Sigmoid colon (tissue), 7 donors: ENCODE results near the gene FTO. TPM values are rescaled to one million over a fixed set of nuclear protein-coding genes. Genes with fewer than 3 reads are reported as not detected.

Experiments
- DNase-seq: peaks from one replicate; pipeline ENCODE4 v3.0.0-alpha.2; 2019
- H3K27ac ChIP-seq, 4 donors: fragments of 200-600 bp; sonication (generic); one replicate each; pipeline ENCODE4 v1.5.1; 2016 to 2019; ENCODE audit warnings: mild to moderate bottlenecking in 1 of 4
- H3K27me3 ChIP-seq, 3 donors: fragments of 200-600 bp; sonication (generic); one replicate each; pipeline ENCODE4 v1.5.1; 2019; ENCODE audit warnings: mild to moderate bottlenecking in 1 of 3
- H3K36me3 ChIP-seq, 4 donors: fragments of 200-600 bp; sonication (generic); one replicate each; pipeline ENCODE4 v1.5.1; 2016 to 2019
- H3K4me1 ChIP-seq, 4 donors: fragments of 200-600 bp; sonication (generic); one replicate each; pipeline ENCODE4 v1.5.1; 2017 to 2019
- H3K4me3 ChIP-seq, 4 donors: fragments of 200-600 bp; sonication (generic); one replicate each; pipeline ENCODE4 v1.5.1; 2017 to 2019; ENCODE audit warnings: mild to moderate bottlenecking in 2 of 4, moderate library complexity in 1 of 4
- H3K9me3 ChIP-seq, 4 donors: fragments of 200-600 bp in 3 of 4; sonication (generic) in 3 of 4; one replicate each; pipeline versions ENCODE4 v1.5.1 to v1.6.1; 2013 to 2019
- EP300 ChIP-seq, 4 donors: sonication (generic); formaldehyde crosslinking; IDR thresholded peaks; one replicate each; pipeline ENCODE4 v1.6.1; 2017; ENCODE audit warnings: antibody characterized with exemption in 4 of 4
- POLR2A ChIP-seq, 2 donors: fragments of 450-650 bp; IDR thresholded peaks; one replicate each; pipeline ENCODE4 v1.6.1; 2016; ENCODE audit warnings: antibody characterized with exemption in 2 of 2, mild to moderate bottlenecking in 2 of 2, moderate library complexity in 2 of 2
- POLR2AphosphoS5 ChIP-seq, 4 donors: sonication (generic); formaldehyde crosslinking; IDR thresholded peaks; one replicate each; pipeline ENCODE4 v1.6.1; 2017; ENCODE audit warnings: antibody characterized with exemption in 4 of 4
- WGBS, 2 donors: extraction: QIAGEN DNeasy Blood & Tissue Kit; methylation state at CpG; one replicate each; pipeline ENCODE4 v1.1.7; 2013; 5-methylcytosine and 5-hydroxymethylcytosine counted together
- intact Hi-C: fragments of 100-400 bp; cut with DNase I; formaldehyde crosslinking; loops from one replicate; pipeline ENCODE4 v1.15.1; 2023
- polyA plus RNA-seq, 3 donors: library from polyadenylated mRNA; stranded (reverse); fragments of 200-250 nt; gene quantifications; one replicate each; pipeline ENCODE4 v1.2.3, GENCODE V29; 2013
- total RNA-seq, 4 donors: library from RNA; depleted of rRNA; stranded (reverse); fragments of >200 nt; gene quantifications; one replicate each; pipeline ENCODE4 v1.1.0, GENCODE V29; 2016
- TF ChIP-seq, protein P1 (sequence below), 4 experiments: fragments of 450-650 bp in 3 of 4; fragments of 200-600 bp in 1 of 4; IDR thresholded peaks; one replicate each; pipeline ENCODE4 v1.5.1; 2016 to 2019; ENCODE audit warnings: antibody characterized with exemption in 4 of 4, mild to moderate bottlenecking in 3 of 4, moderate library complexity in 2 of 4
- donor health status: healthy with polysubstance abuse.
- donor health status: Bipolar disorder and iron deficiency.
- donor health status: healthy.

The FTO gene
- total and polyA plus RNA-seq, 7 donors = 9.9 to 97.2 (median 77.8) TPM

DNA sequence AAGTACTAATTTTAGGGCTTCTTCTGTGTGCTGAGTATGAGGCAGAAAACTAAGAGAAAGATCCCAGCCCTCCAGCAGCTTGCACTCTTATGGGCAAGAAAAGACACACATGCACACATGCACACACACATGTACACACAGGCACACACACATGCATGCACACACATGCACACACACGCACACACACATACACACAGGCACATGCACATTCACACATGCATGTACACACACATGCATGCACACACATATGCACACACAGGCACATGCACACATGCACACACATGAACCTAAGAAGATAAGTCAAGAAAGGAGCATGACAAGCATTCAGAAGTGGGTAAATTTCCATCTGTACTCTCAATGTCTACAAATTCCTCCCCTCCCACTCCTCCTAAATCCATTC lies 452.4 kb downstream of the FTO start:
- Histone ChIP-seq H3K36me3 (no peaks in the 10 kb centered on the region), H3K27me3 (no peaks in the 10 kb centered on the region), H3K4me1 (no peaks in the 10 kb centered on the region), H3K27ac (no peak overlapping the region), H3K9me3 (no peaks in the 10 kb centered on the region), H3K4me3 (no peak overlapping the region)
- DNase-seq = no peak
- 96 to 98% methylated on average over 1 of the region's 1 CpG for WGBS, 2 donors
- TF ChIP-seq, protein P1, sequence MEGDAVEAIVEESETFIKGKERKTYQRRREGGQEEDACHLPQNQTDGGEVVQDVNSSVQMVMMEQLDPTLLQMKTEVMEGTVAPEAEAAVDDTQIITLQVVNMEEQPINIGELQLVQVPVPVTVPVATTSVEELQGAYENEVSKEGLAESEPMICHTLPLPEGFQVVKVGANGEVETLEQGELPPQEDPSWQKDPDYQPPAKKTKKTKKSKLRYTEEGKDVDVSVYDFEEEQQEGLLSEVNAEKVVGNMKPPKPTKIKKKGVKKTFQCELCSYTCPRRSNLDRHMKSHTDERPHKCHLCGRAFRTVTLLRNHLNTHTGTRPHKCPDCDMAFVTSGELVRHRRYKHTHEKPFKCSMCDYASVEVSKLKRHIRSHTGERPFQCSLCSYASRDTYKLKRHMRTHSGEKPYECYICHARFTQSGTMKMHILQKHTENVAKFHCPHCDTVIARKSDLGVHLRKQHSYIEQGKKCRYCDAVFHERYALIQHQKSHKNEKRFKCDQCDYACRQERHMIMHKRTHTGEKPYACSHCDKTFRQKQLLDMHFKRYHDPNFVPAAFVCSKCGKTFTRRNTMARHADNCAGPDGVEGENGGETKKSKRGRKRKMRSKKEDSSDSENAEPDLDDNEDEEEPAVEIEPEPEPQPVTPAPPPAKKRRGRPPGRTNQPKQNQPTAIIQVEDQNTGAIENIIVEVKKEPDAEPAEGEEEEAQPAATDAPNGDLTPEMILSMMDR (IDR thresholded peaks at IDR 0.05) = no peak
- no peak for TF ChIP-seq POLR2A (IDR thresholded peaks at IDR 0.05)
- intact Hi-C loops = no loop called here

DNA sequence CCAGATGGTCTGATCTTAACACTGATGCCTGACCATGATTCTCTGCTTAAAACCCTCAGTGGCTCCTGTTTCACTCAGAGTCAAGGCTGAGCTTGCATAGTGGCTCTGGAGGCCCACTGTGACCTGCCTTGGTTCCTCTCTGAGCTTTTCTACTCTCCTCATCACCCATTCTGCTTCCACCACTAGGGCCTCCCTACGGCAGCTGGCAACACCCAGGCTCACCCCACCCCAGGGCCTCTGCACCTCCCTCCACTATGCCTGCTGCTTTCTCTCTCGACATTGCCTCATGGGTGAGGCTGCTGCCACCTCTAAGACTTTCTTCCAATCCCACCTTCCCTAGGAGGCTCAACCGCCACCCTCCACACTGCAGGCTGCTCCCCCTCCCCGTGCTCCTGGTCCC lies 455.0 kb downstream of the FTO start:
- no peaks in the 10 kb centered on the region for H3K4me1 ChIP-seq
- no peak overlapping the region for H3K4me3 ChIP-seq
- no peaks in the 10 kb centered on the region for H3K36me3 ChIP-seq
- H3K27ac ChIP-seq = no peak overlapping the region
- H3K27me3 ChIP-seq = no peaks in the 10 kb centered on the region
- intact Hi-C loops = no loop called here
- DNase-seq = no peak
- 82 to 88% methylated on average over 4 of the region's 4 CpGs for WGBS, 2 donors
- no peaks in the 10 kb centered on the region for H3K9me3 ChIP-seq
- no peak for TF ChIP-seq POLR2AphosphoS5 (IDR thresholded peaks at IDR 0.05)
- TF ChIP-seq POLR2A (IDR thresholded peaks at IDR 0.05) = no peak
- TF ChIP-seq, protein P1 (IDR thresholded peaks at IDR 0.05) = no peak
- TF ChIP-seq EP300 (IDR thresholded peaks at IDR 0.05) = no peak

DNA sequence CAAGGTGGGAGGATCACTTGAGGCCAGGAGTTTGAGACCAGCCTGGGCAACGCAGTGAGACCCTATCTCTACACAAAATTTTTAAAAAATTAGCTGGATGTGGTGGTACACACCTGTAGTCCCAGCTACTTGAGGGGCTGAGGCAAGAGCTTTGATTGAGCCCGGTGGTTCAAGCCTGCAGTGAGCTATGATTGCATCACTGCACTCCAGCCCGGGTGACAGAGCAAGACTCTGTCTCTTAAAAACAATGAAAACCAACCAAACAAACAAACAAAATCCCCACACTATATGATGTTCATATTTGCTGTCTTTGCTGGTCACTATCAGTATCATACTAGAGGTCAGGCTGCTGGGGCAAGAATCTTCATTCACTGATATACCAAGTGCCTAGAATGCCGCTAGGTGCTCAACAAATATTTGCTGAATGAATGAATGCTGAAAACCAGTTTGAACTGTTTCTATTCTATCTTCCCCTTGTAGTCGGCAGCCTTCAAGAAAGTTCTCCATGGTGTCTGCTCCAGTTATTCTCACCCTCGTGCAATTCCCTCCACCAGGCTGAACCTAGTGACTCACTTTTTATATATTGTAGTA lies 455.6 kb downstream of the FTO start:
- 62 to 80% methylated on average over 6 of the region's 6 CpGs for WGBS, 2 donors
- intact Hi-C loops = no loop called here

DNA sequence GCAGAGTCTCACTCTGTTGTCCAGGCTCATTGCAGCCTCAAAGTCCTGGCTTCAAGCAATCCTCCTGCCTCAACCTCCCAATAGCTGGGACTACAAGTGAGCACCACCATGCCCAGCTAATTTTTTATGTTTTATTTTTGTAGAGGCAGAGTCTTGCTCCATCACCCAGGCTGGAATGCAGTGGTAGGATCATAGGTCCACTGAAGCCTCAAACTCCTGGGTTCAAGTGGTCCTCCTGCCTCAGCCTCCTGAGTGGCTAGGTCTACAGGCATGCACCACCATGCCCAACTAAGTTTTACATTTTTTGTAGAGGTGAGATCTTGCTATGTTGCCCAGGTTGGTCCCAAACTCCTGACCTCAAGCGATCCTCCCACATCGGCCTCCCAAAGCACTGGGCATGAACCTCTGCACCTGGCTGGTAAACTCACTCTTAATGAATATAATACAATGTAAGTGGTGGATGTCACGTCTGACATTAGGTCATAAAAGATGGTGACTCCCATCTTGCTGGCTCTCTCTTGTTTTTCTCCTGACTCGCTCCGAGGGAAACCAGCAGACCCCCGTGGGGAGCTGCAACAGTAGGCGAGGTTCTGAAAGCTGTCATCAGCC lies 456.4 kb downstream of the FTO start:
- intact Hi-C loops = no loop called here
- no peak overlapping the region for H3K27ac ChIP-seq
- H3K4me3 ChIP-seq = no peak overlapping the region
- 86 to 89% methylated on average over 7 of the region's 7 CpGs for WGBS, 2 donors
- no peaks in the 10 kb centered on the region for H3K9me3 ChIP-seq
- no peaks in the 10 kb centered on the region for H3K4me1 ChIP-seq
- H3K27me3 ChIP-seq = peaks cover 0 to 5% (median 0%) of the 10 kb centered on the region in 3 donors
- TF ChIP-seq EP300 (IDR thresholded peaks at IDR 0.05) (no peak), POLR2AphosphoS5 (IDR thresholded peaks at IDR 0.05) (no peak), POLR2A (IDR thresholded peaks at IDR 0.05) (no peak)
- TF ChIP-seq, protein P1 (IDR thresholded peaks at IDR 0.05) = no peak
- DNase-seq = no peak
- H3K36me3 ChIP-seq = no peaks in the 10 kb centered on the region

More for the DNA sequence above, 455.6 kb downstream of the FTO start:
- H3K27ac ChIP-seq = no peak overlapping the region
- H3K4me3 ChIP-seq = no peak overlapping the region
- no peaks in the 10 kb centered on the region for H3K4me1 ChIP-seq
- H3K36me3 ChIP-seq = no peaks in the 10 kb centered on the region
- TF ChIP-seq, protein P1 (IDR thresholded peaks at IDR 0.05) = no peak
- TF ChIP-seq EP300 (IDR thresholded peaks at IDR 0.05) (no peak), POLR2AphosphoS5 (IDR thresholded peaks at IDR 0.05) (no peak), POLR2A (IDR thresholded peaks at IDR 0.05) (no peak)
- no peaks in the 10 kb centered on the region for H3K27me3 ChIP-seq
- DNase-seq = no peak
- no peaks in the 10 kb centered on the region for H3K9me3 ChIP-seq
